Erythroblast (primary cell): Measurements from ENCODE around the gene PLOD3.

Experiments used
- GATA1 ChIP-seq: IDR thresholded peaks from 2 replicates; pipeline ENCODE4 v1.6.1; 2011; ENCODE audit warnings: low read depth, mild to moderate bottlenecking, control low read depth, low read length, moderate library complexity
- POLR2A ChIP-seq: IDR thresholded peaks from 2 replicates; pipeline ENCODE4 v1.6.1; 2011; ENCODE audit warnings: mild to moderate bottlenecking, low read length

GRCh38 chr7:101169838-101170551, 47.4 kb downstream of the PLOD3 start:
- no peak for TF ChIP-seq POLR2A
- TF ChIP-seq GATA1 = no peak
